Activated CD4-positive, alpha-beta T cell treated with anti-CD3 and anti-CD28 coated beads, Interleukin-2, amount 10 ng/mL, durations not matched to agents 7 days and 5 days (primary cell): Measurements from ENCODE around the gene TMEM239. TPM values are rescaled to one million over a fixed set of nuclear protein-coding genes. Genes with fewer than 3 reads are reported as not detected.

Source experiments
- CTCF ChIA-PET: fragments of 350-600 bp; sonication (Branson Sonifier 250); formaldehyde crosslinking; loops from one replicate; lab custom pipeline; 2021; ENCODE audit warnings: antibody characterized with exemption; lab: Charles Lee
- POLR2A ChIA-PET: fragments of 350-600 bp; sonication (Branson Sonifier 250); formaldehyde crosslinking; loops from one replicate; lab custom pipeline; 2021; ENCODE audit warnings: antibody characterized with exemption; lab: Charles Lee
- DNase-seq: peaks from one replicate; pipeline ENCODE4 v3.0.0-alpha.2; 2020
- H3K27ac Mint-ChIP-seq: one replicate; pipeline ENCODE4 v1.8.0; 2021; ENCODE audit warnings: mild to moderate bottlenecking, moderate library complexity, mixed read lengths
- H3K27me3 Mint-ChIP-seq: one replicate; pipeline ENCODE4 v1.8.0; 2021; ENCODE audit warnings: mixed read lengths
- H3K36me3 Mint-ChIP-seq: one replicate; pipeline ENCODE4 v1.8.0; 2021; ENCODE audit warnings: low read depth, mixed read lengths
- H3K4me1 Mint-ChIP-seq: one replicate; pipeline ENCODE4 v1.8.0; 2021; ENCODE audit warnings: mixed read lengths
- H3K4me3 Mint-ChIP-seq: one replicate; pipeline ENCODE4 v1.8.0; 2021; ENCODE audit warnings: mild to moderate bottlenecking, moderate library complexity, mixed read lengths
- H3K9me3 Mint-ChIP-seq: one replicate; pipeline ENCODE4 v1.8.0; 2021; ENCODE audit warnings: mixed read lengths
- total RNA-seq, 2 experiments: library from RNA; stranded (reverse); gene quantifications; one replicate each; pipeline ENCODE4 v1.2.3, GENCODE V29; 2021

The TMEM239 gene
- total RNA-seq, 2 experiments from 2014 or later = not detected

GRCh38 chr20:2847802-2848201 is 31.6 kb downstream of the TMEM239 start:
- Mint-ChIP-seq H3K9me3 (no peaks in the 10 kb centered on the region), H3K4me1 (peaks cover 32% of the 10 kb centered on the region), H3K27me3 (no peaks in the 10 kb centered on the region), H3K36me3 (peaks cover 18% of the 10 kb centered on the region), H3K27ac (no peak overlapping the region), H3K4me3 (no peak overlapping the region)
- CTCF ChIA-PET = no interaction called here
- POLR2A ChIA-PET = no interaction called here
- no peak for DNase-seq

GRCh38 chr20:2849529-2849928 is 33.4 kb downstream of the TMEM239 start:
- Mint-ChIP-seq H3K27me3 (no peaks in the 10 kb centered on the region), H3K27ac (no peak overlapping the region), H3K4me1 (peaks cover 39% of the 10 kb centered on the region), H3K36me3 (peaks cover 16% of the 10 kb centered on the region), H3K4me3 (no peak overlapping the region), H3K9me3 (no peaks in the 10 kb centered on the region)
- ChIA-PET CTCF (interaction anchor here (0.8 to 1.9 kb wide), 3 partner anchors 8 to 18 kb away, joined by 4 to 6 read pairs (median 4); no protein-coding TSS in a partner anchor), POLR2A (no interaction called here)
- no peak for DNase-seq

- ChIA-PET CTCF (interaction anchor here (0.6 to 1.9 kb wide), 4 partner anchors 10 to 240 kb away, joined by 3 to 5 read pairs (median 3); no protein-coding TSS in a partner anchor), POLR2A (no interaction called here)
- no peak overlapping the region for H3K27ac Mint-ChIP-seq
- no peaks in the 10 kb centered on the region for H3K27me3 Mint-ChIP-seq
- peaks cover 9% of the 10 kb centered on the region for H3K36me3 Mint-ChIP-seq
- H3K4me3 Mint-ChIP-seq = no peak overlapping the region
- DNase-seq = no peak
- H3K9me3 Mint-ChIP-seq = no peaks in the 10 kb centered on the region
- peaks cover 30% of the 10 kb centered on the region for H3K4me1 Mint-ChIP-seq
Measured at GRCh38 chr20:2851086-2851485, 34.9 kb downstream of the TMEM239 start.

DNA sequence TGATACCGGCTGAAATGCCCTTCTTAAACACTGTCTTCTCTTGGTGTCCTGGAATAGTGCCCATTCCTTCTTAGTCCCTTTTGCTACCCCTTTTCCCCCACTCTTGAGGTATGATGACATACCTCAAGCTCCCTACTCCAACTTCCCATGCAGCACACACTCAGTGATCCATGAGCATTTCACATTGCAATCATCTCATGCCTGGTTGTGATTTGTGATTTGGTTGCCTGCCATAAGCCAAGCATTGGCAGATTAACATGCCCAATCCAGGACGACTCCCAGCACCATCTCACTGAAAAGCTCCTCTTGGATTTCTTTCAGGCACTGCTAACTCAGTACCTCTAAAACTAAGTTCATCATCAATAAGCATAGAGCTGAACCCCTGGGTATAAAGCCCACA is 42.4 kb downstream of the TMEM239 start:
- H3K27ac Mint-ChIP-seq = no peak overlapping the region
- no peak for DNase-seq
- H3K36me3 Mint-ChIP-seq = peaks cover 7% of the 10 kb centered on the region
- no peaks in the 10 kb centered on the region for H3K9me3 Mint-ChIP-seq
- ChIA-PET POLR2A (no interaction called here), CTCF (interaction anchor here (0.5 to 1.6 kb wide), 2 partner anchors 10 kb away, joined by 3 to 4 read pairs; no protein-coding TSS in a partner anchor)
- no peak overlapping the region for H3K4me3 Mint-ChIP-seq
- peaks cover 2% of the 10 kb centered on the region for H3K4me1 Mint-ChIP-seq
- H3K27me3 Mint-ChIP-seq = no peaks in the 10 kb centered on the region

DNA sequence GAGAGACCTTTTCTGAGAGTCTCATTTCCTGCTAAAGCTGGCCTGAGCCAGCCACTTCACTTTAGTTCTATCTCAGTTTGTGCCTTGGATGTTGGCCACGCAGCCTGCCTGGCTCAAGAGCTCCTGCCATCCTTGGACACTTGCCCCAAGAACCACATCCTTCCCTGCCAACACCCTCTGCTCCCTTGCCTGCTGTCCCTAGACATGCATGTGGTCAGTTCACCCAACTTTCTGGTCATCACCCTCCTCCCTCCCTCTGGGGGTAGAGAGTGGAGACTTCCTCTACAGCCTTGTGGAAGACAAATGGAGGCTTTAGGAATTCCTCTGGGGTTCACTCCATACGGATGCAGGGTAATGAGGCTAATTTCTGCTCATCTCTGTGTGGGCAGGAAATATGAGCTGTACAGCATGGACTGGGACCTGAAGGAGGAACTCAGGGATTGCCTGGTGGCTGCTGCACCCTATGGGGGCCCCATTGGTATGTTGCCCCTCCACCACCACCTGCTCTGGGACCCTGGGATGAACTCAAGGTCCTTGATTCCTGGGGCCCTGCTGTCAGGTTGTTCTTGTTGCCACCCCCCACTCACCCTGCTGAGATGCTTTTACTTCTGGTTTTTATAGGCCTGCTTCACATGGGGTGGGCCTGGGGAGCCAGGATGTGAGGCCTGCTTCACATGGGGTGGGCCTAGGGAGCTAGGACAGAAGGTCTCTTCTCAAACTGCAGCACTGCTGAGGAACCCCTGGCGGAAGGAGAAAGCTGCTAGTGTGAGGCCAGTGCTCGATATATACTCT is 43.4 kb downstream of the TMEM239 start:
- Mint-ChIP-seq H3K4me3 (no peak overlapping the region), H3K9me3 (no peaks in the 10 kb centered on the region), H3K27ac (no peak overlapping the region), H3K4me1 (no peaks in the 10 kb centered on the region), H3K27me3 (no peaks in the 10 kb centered on the region), H3K36me3 (peaks cover 10% of the 10 kb centered on the region)
- no peak for DNase-seq
- ChIA-PET POLR2A (no interaction called here), CTCF (interaction anchor here (0.5 to 3.5 kb wide), 3 partner anchors 11 to 458 kb away, joined by 3 to 15 read pairs (median 3); partner anchors contain the start of gene PTPRA)

DNA sequence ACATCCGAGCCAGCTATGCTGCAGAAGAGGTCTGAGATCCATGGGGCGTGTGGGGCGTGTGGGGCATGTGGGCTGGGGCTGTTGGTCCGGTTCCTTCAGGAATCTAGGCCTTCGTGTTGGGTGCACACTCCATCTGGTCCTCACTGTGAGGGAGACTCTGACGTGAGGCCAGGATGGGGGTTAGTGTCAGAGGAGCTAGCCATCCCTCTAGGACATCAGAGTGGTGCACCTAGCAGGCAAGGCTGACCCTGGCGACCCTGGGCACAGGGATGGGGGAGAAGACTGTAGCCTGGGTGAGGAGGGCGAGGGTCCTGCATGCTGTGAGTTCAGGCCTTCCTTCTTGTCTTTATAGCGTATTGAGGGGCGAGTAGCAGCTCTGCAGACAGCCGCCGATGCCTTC is 48.5 kb downstream of the TMEM239 start:
- Mint-ChIP-seq H3K36me3 (peaks cover 27% of the 10 kb centered on the region), H3K27ac (no peak overlapping the region), H3K4me1 (peaks cover 23% of the 10 kb centered on the region), H3K9me3 (no peaks in the 10 kb centered on the region), H3K27me3 (no peaks in the 10 kb centered on the region), H3K4me3 (no peak overlapping the region)
- POLR2A ChIA-PET = no interaction called here
- CTCF ChIA-PET = interaction anchor here (0.6 to 2.1 kb wide), 4 partner anchors 10 to 148 kb away, joined by 3 to 6 read pairs (median 4); no protein-coding TSS in a partner anchor
- no peak for DNase-seq

- no peak for DNase-seq
- H3K27me3 Mint-ChIP-seq = no peaks in the 10 kb centered on the region
- CTCF ChIA-PET = interaction anchor here (1.4 to 2.1 kb wide), 3 partner anchors 9 to 15 kb away, joined by 3 to 6 read pairs (median 5); no protein-coding TSS in a partner anchor
- peaks cover 23% of the 10 kb centered on the region for H3K4me1 Mint-ChIP-seq
- no peaks in the 10 kb centered on the region for H3K9me3 Mint-ChIP-seq
- H3K4me3 Mint-ChIP-seq = no peak overlapping the region
- POLR2A ChIA-PET = no interaction called here
- peaks cover 27% of the 10 kb centered on the region for H3K36me3 Mint-ChIP-seq
- H3K27ac Mint-ChIP-seq = no peak overlapping the region
Measured at GRCh38 chr20:2865101-2865500, 48.9 kb downstream of the TMEM239 start.

DNA sequence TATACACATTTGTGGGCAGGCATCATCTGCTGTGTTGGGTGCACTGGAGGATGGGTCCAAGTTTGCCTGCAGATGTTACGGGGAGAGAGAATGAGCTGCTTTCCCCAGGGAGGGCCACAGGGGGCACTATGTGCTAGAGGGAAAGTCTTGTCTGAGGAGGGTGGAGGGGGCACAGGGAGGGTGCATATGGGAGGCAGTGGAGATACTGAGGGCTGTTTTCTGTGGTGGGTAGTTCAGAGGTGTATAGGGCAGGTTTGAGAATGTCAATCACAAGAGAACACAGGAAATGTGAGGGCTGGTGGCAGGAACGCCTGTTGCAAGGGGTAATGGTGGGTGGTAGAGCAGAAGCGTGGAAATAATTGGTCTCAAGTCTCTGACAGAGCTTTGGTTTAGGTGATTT is 49.5 kb downstream of the TMEM239 start:
- no peak for DNase-seq
- Mint-ChIP-seq H3K27ac (no peak overlapping the region), H3K9me3 (no peaks in the 10 kb centered on the region), H3K4me3 (no peak overlapping the region), H3K27me3 (no peaks in the 10 kb centered on the region), H3K4me1 (peaks cover 27% of the 10 kb centered on the region), H3K36me3 (peaks cover 27% of the 10 kb centered on the region)
- ChIA-PET POLR2A (no interaction called here), CTCF (interaction anchor here (1.4 to 2.1 kb wide), 2 partner anchors 9 to 16 kb away, joined by 5 to 6 read pairs; no protein-coding TSS in a partner anchor)

DNA sequence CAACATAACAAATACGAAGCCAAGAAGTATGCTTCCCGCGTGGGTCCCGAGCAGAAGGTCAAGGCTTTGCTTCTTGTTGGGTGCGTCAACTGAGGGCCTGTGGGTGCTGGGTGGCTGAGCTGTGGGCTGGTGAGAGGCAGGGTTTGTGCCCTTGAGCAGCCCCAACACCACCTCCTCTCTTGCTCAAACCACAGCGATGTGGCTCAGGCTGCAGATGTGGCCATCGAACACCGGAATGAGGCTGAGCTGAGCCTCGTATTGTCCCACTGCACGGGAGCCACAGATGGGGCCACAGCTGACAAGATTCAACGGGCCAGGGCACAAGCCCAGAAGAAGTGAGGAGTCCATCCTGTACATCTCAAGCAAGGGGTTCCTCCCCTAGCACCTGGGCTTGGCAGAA is 50.1 kb downstream of the TMEM239 start:
- Mint-ChIP-seq H3K27ac (no peak overlapping the region), H3K4me3 (no peak overlapping the region), H3K9me3 (no peaks in the 10 kb centered on the region)

DNA sequence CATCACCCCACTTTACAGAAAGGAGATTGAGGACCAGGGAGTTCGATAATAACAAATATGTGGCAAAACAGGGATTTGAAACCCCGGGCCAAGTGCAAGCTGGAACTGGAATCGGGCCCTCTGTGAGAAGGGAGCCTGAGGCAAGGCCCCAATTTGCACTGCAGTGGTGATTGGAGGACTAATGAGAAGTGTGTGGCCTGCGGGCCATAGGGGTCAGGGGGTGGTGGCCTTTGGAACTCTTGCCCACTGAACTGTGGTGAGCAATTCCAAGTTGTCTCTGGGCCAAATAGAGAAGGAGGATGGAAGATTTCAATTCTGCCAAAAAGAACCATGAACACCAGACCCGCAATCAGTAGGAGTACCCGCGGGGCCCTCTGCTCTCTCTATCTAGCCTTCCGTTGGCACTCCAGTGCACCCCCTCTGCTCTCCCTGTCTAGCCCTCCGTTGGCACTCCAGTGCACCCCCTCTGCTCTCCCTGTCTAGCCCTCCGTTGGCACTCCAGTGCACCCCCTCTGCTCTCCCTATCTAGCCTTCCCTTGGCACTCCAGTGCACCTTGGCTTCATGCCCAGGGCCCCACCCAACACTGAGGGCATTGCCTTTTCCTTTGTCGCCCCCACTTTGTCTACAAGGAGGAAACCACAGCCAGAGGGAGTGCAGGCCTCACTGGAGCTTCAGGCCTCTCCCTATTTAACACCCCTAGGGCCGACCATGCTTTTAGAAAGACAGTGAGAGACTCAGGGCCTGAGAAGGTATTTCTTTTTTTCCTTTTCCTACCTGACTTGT is 51.1 kb downstream of the TMEM239 start:
- Mint-ChIP-seq H3K4me3 (no peak overlapping the region), H3K4me1 (peaks cover 40% of the 10 kb centered on the region), H3K27me3 (no peaks in the 10 kb centered on the region), H3K9me3 (no peaks in the 10 kb centered on the region), H3K27ac (peak overlapping the region; percentile 46), H3K36me3 (peaks cover 20% of the 10 kb centered on the region)
- no peak for DNase-seq
- ChIA-PET CTCF (interaction anchor here (1.0 to 1.5 kb wide), 3 partner anchors 18 to 179 kb away, joined by 3 to 4 read pairs (median 3); no protein-coding TSS in a partner anchor), POLR2A (no interaction called here)

More for the DNA sequence above, 50.1 kb downstream of the TMEM239 start:
- POLR2A ChIA-PET = no interaction called here
- no peaks in the 10 kb centered on the region for H3K27me3 Mint-ChIP-seq
- DNase-seq = no peak
- CTCF ChIA-PET = interaction anchor here (0.6 to 1.5 kb wide), 4 partner anchors 10 to 178 kb away, joined by 3 to 5 read pairs (median 3); no protein-coding TSS in a partner anchor
- peaks cover 33% of the 10 kb centered on the region for H3K4me1 Mint-ChIP-seq
- peaks cover 24% of the 10 kb centered on the region for H3K36me3 Mint-ChIP-seq
